Stomach (tissue), 9 donors: ENCODE measurements around the gene DYNLT1. TPM values are rescaled to one million over a fixed set of nuclear protein-coding genes. Genes with fewer than 3 reads are reported as not detected.

Source experiments
- DNase-seq, 2 donors: peaks; one replicate each; pipeline versions ENCODE4 v3.0.0 to v3.0.0-alpha.2; 2013 to 2019
- H3K27ac ChIP-seq, 5 donors: fragments of 200-600 bp in 4 of 5; sonication (generic) in 4 of 5; one replicate each; pipeline ENCODE4 v1.5.1; 2013 to 2019; ENCODE audit warnings: mild to moderate bottlenecking in 1 of 5, moderate library complexity in 1 of 5
- H3K27me3 ChIP-seq, 3 donors: fragments of 200-600 bp; sonication (generic); one replicate each; pipeline ENCODE4 v1.5.1; 2017 to 2019; ENCODE audit warnings: mixed run types in 1 of 3
- H3K36me3 ChIP-seq, 4 donors: fragments of 200-600 bp; sonication (generic); 1 replicate in 3 of 4; 2 replicates in 1 of 4; pipeline ENCODE4 v1.5.1; 2016 to 2019
- H3K4me1 ChIP-seq, 4 donors: fragments of 200-600 bp; sonication (generic); one replicate each; pipeline ENCODE4 v1.5.1; 2016 to 2019
- H3K4me3 ChIP-seq, 4 donors: fragments of 200-600 bp; sonication (generic) in 3 of 4; one replicate each; pipeline ENCODE4 v1.5.1; 2016 to 2019; ENCODE audit warnings: mild to moderate bottlenecking in 1 of 4
- H3K9me3 ChIP-seq, 4 donors: fragments of 200-600 bp; sonication (generic); one replicate each; pipeline ENCODE4 v1.5.1; 2016 to 2019
- CTCF ChIP-seq, 7 experiments: fragments of 450-650 bp in 4 of 7; fragments of 200-600 bp in 3 of 7; sonication (generic) in 3 of 7; IDR thresholded peaks; one replicate each; pipeline ENCODE4 v1.5.1; 2016 to 2019; ENCODE audit warnings: antibody characterized with exemption in 7 of 7, control low read depth in 2 of 7, mild to moderate bottlenecking in 1 of 7
- EP300 ChIP-seq: sonication (generic); formaldehyde crosslinking; IDR thresholded peaks from one replicate; pipeline ENCODE4 v1.6.1; 2017; ENCODE audit warnings: antibody characterized with exemption
- POLR2A ChIP-seq, 4 donors: fragments of 450-650 bp; IDR thresholded peaks; one replicate each; pipeline ENCODE4 v1.6.1; 2016; ENCODE audit warnings: antibody characterized with exemption in 4 of 4, control low read depth in 2 of 4, mild to moderate bottlenecking in 1 of 4, moderate library complexity in 1 of 4
- POLR2AphosphoS5 ChIP-seq, 3 donors: sonication (generic); formaldehyde crosslinking; IDR thresholded peaks; one replicate each; pipeline ENCODE4 v1.6.1; 2016; ENCODE audit warnings: antibody characterized with exemption in 3 of 3
- WGBS, 5 donors: extraction: QIAGEN DNeasy Blood & Tissue Kit in 3 of 5; methylation state at CpG; one replicate each; pipeline versions ENCODE4 v1.1.5 to v1.1.7; 2013 to 2018; 5-methylcytosine and 5-hydroxymethylcytosine counted together
- intact Hi-C: fragments of 100-400 bp; cut with DNase I; formaldehyde crosslinking; loops from one replicate; pipeline ENCODE4 v1.15.1; 2023; ENCODE audit warnings: low total_unique reads
- polyA plus RNA-seq, 3 donors: library from polyadenylated mRNA; stranded (reverse); fragments of 200-250 nt; gene quantifications; one replicate each; pipeline ENCODE4 v1.2.3, GENCODE V29; 2013
- total RNA-seq, 5 donors: library from RNA; depleted of rRNA; stranded (reverse); fragments of >200 nt; gene quantifications; one replicate each; pipeline versions ENCODE4 v1.1.0 to v1.2.3, GENCODE V29; 2014 to 2016
- donor health status: healthy with polysubstance abuse.
- donor health status: Bipolar disorder and iron deficiency.
- donor health status: healthy.

The DYNLT1 gene
- total and polyA plus RNA-seq, 8 donors: 5.8 to 294 (median 144) TPM

DNA sequence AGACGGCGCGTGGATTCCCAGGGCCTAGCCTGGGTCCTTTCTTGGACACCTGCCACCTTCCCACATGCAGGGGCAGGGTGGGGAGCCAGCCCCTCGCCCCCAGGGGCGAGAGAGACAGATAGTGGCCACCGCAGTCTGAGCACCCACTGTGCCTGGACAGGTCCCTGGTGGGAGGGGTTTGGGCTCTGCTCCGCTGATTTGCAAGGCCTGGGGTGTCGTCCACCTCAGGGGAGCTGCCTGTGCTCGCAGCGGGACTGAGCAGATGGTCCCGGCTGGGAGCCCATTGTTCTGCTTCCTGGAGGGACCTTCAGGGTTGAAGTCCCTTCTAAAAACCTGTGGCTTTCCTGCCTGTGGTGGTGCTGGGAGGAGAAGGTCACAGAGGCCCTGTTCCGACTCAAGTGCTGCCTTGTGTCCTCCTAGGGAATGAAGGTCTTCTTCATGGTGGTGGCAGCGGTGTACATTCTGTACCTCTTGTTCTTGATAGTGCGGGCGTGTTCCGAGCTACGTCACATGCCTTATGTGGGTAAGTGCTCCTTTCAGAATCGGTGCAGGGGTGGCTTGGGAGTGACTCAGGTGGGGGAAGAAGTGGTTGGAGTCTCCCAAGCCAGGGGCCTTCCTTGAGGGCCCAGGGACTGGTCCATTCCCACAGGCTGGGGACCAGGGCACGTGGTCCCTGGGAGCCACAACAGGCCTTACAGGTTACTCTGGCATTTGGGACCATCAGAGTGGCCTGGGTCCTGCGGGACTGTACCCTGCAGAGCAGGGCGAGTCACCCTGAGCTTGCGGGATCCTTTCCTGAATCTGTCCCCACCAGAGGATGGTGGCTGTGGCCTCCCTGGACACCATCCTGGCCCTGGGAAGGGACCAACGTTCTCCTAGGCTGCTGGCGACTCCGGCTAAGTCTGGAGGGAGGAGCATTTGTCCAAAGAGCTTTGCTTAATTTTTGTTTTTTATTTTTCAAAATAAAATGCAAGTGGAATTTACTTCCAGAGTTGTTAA lies 19.6 kb downstream of the DYNLT1 start:
- H3K27ac ChIP-seq: peak overlapping the region in 1 of 5 donors; percentile 18
- H3K4me3 ChIP-seq: no peak overlapping the region
- peak in 1 of 2 donors; percentile 29 for DNase-seq
- no peaks in the 10 kb centered on the region for H3K9me3 ChIP-seq
- 86 to 92% (median 90%) methylated on average over 16 to 25 of the region's 25 CpGs for WGBS, 5 donors
- H3K4me1 ChIP-seq: peaks cover 0 to 15% (median 4%) of the 10 kb centered on the region in 4 donors
- H3K27me3 ChIP-seq: no peaks in the 10 kb centered on the region
- intact Hi-C loops: no loop called here
- peaks cover 48 to 99% (median 94%) of the 10 kb centered on the region in 4 donors for H3K36me3 ChIP-seq
- TF ChIP-seq POLR2AphosphoS5 (IDR thresholded peaks at IDR 0.05) (peak in 1 of 3 donors; percentile 31), CTCF (IDR thresholded peaks at IDR 0.05) (no peak), EP300 (no peak), POLR2A (IDR thresholded peaks at IDR 0.05) (no peak)

DNA sequence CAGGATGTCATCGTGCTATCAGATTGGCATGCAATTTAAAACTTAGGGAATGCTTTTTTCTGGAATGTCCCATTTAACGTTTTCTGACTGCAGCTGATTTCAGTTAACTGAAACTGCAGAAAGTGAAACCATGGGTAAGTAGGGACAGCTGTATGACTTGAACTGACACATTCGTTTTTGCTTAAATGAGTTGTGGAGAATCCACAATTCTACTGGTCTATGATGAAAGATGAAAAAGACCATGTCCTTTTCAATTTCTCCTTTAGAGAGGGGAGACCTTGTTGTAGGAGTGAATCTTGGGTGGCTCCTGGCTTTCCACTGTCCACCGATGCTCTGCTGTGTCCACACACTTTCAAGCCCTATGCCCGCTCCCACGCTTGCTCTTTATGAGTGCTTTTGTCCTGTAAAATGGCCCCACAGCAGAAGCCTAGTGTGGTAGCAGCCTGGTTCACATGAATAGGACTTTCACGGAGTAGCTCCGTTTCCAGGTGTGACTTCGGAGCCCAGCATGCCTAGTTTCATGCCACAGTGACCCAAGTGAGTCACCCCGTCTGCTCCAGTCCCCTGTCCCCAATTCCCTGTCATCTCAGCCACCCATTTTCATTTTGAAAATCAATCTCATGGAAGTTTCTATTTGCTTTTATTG lies 21.9 kb downstream of the DYNLT1 start:
- Histone ChIP-seq H3K4me3 (no peak overlapping the region), H3K36me3 (peaks cover 39 to 86% (median 83%) of the 10 kb centered on the region in 4 donors), H3K4me1 (peaks cover 0 to 18% (median 3%) of the 10 kb centered on the region in 4 donors), H3K27me3 (no peaks in the 10 kb centered on the region), H3K9me3 (no peaks in the 10 kb centered on the region), H3K27ac (no peak overlapping the region)
- intact Hi-C loops: no loop called here
- no peak for TF ChIP-seq POLR2A (IDR thresholded peaks at IDR 0.05)
- TF ChIP-seq EP300: no peak
- TF ChIP-seq CTCF (IDR thresholded peaks at IDR 0.05): no peak
- TF ChIP-seq POLR2AphosphoS5 (IDR thresholded peaks at IDR 0.05): no peak
- WGBS, 5 donors: 79 to 89% (median 86%) methylated on average over 8 to 10 of the region's 10 CpGs
- peak in 1 of 2 donors; percentile 17 for DNase-seq

DNA sequence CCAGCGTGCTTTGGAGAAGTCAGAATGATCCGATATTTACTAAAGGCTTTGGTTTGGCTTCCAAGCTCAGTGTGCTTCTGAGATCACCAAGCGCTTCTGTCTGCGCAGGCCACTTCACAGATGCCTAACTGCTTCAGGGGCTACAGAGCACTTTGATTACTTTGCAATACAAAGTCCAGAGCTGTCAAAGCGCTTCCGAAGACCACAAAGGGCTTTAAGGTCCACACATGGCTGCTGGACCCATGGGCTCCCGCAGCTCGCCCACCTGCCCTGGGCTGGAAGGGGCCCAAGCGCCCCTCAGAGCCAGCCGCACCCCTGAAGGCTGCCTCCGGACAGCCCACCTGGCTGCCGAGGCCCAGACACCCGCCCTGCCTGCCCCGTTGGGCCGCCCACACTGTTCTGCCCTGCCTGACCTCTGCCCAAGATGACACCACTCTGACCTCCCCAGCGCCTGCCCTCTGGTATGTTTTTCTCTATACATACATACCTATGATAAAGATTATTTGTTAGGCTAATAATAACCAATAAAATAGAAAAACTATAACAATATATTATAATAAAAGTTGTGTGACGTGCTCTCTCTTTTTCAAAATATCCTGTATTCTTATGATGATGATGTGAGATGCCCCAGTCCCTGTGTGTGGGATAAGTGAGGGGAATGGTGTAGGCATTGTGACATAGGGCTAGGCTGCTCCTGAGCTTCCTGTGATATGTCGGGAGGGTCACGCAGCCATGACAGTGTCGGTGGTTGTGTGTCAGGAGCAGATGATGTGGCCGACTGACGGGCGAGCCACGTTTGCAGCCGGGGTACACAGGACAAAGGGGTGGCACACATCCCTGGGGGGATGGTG lies 22.6 kb downstream of the DYNLT1 start:
- 86 to 94% (median 91%) methylated on average over 23 to 25 of the region's 25 CpGs for WGBS, 5 donors
- H3K4me3 ChIP-seq: no peak overlapping the region

More for the DNA sequence above, 22.6 kb downstream of the DYNLT1 start:
- H3K9me3 ChIP-seq: no peaks in the 10 kb centered on the region
- H3K27ac ChIP-seq: no peak overlapping the region
- no peak for TF ChIP-seq POLR2AphosphoS5 (IDR thresholded peaks at IDR 0.05)
- no peak for TF ChIP-seq POLR2A (IDR thresholded peaks at IDR 0.05)
- no peak for TF ChIP-seq CTCF (IDR thresholded peaks at IDR 0.05)
- no peak for TF ChIP-seq EP300
- peaks cover 0 to 18% (median 3%) of the 10 kb centered on the region in 4 donors for H3K4me1 ChIP-seq
- peak in 1 of 2 donors; percentile 19 for DNase-seq
- intact Hi-C loops: no loop called here
- peaks cover 37 to 82% (median 76%) of the 10 kb centered on the region in 4 donors for H3K36me3 ChIP-seq
- H3K27me3 ChIP-seq: no peaks in the 10 kb centered on the region
